Forelimb muscle (tissue), 1 donor: Measurements from ENCODE around the gene NUDT1. TPM values are rescaled to one million over a fixed set of nuclear protein-coding genes. Genes with fewer than 3 reads are reported as not detected.

ENCODE experiments used
- DNase-seq: peaks from one replicate; pipeline ENCODE4 v3.0.0-alpha.2; 2013; ENCODE audit warnings: low read depth
- polyA plus RNA-seq: library from polyadenylated mRNA; unstranded; fragments of 120-200 nt; gene quantifications from one replicate; pipeline ENCODE4 v1.2.1, GENCODE V29; 2013; ENCODE audit not compliant: insufficient read length

The NUDT1 gene
- polyA plus RNA-seq, 1 donor, result 16.8 TPM

DNA sequence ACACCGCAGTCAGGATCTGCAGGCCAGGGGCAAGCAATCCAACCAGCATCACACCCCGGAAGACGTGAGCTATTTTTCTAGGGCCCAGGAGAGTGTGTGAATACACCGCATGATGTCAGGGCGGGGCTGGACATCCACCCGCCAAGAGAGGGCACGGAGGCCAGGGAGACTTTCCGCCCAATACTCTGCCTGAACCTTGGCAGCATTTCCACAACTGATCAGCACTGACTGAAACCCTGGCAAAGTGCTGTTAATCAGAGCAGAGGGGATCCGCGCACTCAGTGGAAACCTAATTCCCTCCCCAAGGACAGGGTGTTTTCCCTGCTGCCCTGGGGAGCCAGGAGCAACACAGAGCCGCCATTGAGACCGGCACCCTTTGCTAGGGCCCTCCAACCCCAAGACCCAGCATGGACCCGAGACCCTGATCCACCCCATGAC lies 17.5 kb upstream of the NUDT1 start:
- no peak for DNase-seq

DNA sequence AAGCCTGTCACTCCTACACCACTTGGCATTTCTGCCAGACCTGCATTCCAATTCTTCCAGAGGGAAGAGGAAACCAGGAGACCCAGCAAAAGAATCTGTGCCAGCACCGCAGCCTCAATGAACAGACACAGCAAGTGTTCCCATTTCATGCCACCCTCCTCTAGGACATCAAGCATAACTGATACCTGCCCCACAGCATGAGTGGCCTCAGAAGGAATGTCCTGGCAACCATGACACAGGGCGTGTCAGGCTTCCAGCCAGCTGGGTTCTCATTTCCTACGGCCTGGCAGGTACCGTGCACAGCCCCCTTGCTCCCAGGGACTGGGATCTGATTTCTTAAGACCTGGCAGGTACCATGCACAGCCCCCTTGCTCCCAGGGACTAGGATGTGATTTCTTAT lies 17.1 kb upstream of the NUDT1 start:
- DNase-seq, result no peak

DNA sequence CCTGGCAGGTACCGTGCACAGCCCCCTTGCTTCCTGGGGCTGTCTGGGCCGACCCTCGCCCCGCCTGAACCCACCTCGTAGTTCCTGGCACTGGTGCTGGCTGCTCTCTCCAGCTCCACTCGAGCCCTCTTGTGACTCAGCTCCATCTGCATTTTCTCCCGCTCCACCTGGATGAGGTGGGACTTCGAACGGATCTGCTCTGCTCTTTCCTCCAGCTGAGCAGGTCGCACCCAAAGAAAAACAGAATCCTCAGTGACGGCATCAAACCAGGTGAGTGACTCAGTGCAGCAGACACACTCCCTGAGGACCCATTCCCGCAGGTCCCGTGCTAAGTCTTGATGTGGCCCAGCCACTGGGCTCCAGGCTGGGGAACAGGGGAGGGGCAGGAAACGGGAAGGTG lies 16.7 kb upstream of the NUDT1 start:
- no peak for DNase-seq

DNA sequence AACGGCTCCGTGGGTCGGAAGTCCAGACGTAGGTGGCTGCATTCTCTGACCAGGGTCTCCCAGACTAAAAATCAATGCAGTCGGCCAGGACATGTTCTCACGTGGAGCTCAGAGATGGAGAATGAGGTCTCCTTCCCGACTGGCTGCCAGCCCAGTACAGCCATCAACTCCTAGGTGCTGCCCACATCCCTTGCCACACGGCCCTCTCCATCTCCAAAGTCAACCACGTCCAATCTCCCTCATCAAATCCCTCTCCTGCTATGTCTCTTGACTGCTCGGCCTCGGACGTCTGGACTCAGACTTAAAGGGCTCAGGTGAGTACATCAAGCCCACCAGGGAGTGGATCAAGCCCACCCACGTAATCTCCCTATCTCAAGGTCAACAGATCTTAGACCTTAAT lies 16.2 kb upstream of the NUDT1 start:
- no peak for DNase-seq

DNA sequence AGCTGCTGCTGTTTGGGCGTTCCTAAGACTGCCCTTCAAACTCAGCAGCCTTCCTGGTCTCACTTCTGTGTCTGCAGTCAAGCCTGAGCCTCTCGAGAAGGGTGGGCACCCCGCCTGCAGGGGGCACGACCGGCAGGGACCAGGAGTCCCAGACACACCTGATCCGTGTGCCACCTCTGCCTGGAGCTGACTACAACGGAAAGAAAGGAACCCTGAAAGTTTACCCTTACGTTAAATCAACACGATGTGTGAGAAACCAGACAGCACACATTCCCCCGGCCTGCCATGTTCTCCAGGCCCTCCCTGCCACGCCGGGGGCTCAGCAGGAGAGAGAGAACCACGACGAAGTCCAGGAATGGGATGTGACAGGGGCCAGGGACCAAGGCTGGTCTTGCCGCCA lies 14.3 kb upstream of the NUDT1 start:
- no peak for DNase-seq

DNA sequence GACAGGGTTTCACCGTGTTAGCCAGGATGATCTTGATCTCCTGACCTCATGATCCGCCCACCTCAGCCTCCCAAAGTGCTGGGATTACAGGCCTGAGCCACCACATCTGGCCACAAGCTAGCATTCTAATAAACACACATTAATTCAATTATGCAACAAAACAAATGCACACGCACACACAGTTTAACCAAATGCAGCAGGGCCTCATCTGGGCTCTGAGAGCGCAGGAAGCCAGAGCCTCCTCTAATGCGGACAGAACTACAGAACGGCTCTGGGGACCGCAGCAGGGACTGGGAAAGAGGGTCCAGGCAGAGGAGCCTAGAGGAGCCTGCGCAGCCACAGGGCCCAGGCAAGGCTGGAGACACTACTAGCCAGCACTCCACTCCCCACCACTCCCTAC lies 13.1 kb upstream of the NUDT1 start:
- DNase-seq, result no peak

DNA sequence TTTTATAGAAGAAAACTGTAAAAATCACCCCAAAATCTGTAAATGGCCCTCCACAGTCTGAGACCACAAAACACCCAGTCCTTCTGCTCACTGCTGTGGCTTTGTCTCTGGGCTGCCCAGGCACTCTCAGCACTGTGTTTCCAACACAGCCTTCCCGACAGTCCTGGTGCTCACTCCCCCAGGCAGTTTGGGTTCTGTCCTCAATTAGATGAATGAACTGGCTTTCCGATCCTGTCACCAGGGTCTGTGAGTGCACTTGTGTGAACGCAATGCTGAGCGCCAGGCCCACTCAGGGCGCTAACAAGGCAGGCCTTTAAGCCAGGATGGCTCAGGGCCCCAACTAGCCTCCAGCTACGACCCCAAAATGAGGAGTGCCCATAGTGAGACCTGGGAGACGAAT lies 12.6 kb upstream of the NUDT1 start:
- DNase-seq, result no peak

DNA sequence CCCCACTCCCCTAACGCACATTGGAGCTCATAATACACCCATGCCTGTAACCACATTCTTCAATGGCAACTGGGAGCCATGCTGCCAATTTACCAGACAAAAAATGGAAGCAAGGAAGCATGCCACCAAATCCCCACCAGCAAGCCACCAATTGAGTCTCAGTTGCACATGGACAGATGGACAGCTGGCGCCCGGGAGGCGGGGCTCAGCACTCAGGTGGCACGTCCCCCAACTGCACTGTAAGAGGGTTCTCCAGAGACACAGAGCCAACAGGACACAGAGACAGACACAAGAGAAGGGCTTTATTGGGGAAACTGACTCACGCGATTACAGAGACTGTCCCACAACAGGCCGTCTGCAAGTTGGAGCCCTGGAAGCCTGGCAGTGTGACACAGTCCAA lies 11.8 kb upstream of the NUDT1 start:
- DNase-seq, result no peak

DNA sequence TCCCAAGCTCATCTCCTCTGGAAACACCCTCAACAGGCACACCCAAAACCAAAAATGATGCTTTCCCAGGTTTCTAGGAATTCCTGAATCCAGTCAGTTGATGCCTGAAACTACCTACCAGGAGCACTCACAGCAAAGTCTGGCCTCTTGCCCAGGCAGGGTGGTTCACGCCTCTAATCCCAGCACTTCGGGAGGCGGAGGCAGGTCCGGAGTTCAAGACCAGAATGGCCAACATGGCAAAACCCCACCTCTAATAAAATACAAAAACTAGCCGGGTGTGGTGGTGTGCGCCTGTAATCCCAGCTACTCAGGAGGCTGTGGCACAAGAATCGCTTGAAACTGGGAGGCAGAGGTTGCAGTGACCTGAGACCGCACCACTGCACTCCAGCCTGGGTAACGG lies 11.1 kb upstream of the NUDT1 start:
- DNase-seq, result no peak

DNA sequence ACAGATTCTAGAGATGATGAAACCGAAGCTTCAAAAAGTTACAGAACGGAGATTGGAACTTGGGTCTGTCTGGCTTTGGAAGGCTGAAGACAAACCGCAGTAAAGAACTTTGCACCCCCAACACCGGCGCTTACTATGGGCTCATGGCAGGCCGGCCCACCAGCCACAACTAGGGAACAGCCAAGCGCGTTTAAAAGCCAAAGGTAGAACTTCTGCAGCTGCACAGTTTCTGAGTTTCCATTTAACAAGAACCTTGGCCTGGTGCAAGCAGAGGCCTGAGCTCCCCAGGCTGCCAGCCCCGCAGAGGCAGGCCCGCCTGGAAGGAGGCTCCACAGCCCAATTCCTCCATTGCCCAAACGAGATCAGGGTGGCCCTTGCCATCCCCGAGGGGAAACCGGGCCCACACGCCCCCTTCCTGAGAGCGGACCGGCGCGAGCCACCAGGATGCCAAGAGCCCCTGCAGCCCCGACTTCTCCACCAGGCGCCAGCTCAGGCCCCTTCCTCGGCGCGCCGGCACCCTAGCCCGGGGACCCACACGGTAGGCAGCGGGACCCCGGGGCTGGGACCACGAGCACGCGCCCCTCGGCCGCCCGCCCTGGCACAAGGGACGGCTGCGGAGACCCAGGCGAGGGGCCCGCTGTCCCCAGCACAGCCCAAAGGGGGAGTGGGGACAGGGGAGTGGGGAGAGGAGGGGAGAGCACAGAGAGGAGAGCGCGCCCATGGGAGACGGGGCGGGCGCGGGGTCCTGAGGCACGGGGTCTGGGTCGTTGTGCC lies 9.8 kb upstream of the NUDT1 start:
- DNase-seq, result no peak

DNA sequence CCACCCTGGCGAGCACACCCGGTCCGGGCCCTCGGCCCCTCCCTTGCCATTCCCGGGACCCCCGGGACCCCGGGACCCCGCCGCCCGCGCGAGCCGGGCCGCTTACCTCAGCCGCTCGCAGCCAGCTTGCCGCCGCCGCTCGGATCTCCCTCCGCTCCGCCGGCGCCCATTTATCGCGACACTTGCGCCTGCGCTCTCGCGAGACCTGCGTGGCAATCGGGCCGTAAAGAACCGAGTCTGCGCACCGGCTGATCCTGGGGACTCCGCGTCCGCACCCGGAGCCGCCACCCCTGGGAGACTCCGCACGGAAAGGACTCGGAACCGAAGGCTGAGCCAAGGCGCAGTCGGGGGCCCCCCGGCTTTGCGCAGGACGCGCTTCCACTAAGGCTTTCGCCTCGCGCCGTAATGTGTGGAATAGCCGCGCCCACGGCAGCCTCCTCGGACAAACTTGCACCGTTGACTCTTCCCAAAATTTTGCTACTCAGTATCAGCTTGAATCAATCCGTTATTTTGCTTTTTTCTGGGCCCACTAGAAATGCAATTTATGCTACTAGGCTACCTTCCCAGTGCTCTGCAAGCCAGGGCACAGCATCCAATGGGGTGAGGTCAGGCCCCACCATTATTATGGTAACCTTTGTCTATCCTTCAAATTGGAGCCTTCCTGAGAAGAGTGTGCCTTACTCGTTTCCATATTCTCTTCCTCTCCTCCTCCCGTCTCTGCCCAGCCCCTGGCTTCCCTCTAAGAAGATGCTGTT lies 9.1 kb upstream of the NUDT1 start, which contains the start of gene MAD1L1:
Gene MAD1L1 (minus strand): TSS at position 180 of the 755 bp plus-strand sequence. CDS start 2,812 bp downstream, outside the sequence.
- DNase-seq, result peak; percentile 75

DNA sequence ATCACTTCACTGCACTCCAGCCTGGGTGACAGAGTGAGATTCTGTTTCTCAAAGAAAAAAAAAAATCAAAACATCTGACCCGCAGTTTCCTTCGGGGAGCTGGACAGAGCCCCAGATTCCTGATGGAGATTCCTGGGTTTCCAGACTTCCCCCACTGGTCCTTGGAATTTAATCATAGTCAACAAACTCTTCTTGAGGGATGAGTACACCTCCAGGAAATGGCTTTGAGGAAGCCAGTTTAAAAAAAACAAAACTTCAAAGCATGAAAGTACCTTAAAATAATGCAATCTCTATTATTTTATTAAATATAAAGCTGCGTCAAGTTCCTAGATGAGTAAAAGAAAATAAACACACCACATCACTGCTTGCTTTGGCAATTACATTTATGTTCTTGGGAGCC lies 8.1 kb upstream of the NUDT1 start:
- no peak for DNase-seq

DNA sequence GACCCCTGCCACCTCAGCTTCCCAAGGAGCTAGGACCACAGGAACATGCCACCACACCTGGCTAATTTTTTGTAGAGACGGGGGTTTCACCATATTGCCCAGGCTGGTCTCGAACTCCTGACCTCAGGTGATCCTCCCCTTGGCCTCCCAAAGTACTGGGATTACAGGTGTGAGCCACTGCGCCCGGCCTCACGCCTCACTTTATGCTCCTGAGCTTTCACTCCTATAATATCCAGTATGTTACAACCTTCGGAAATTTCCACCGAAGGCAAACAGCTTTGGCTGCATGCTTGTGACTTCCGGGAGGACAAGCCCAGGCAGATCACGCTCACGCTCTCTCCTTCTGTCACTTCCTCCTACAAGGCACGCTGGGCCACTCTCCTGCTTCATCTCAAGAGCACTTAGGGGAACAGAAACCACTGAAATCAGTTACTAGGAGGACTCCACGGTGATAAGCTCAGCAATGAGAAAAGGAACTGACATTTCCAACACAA lies 4.9 kb upstream of the NUDT1 start:
- no peak for DNase-seq

DNA sequence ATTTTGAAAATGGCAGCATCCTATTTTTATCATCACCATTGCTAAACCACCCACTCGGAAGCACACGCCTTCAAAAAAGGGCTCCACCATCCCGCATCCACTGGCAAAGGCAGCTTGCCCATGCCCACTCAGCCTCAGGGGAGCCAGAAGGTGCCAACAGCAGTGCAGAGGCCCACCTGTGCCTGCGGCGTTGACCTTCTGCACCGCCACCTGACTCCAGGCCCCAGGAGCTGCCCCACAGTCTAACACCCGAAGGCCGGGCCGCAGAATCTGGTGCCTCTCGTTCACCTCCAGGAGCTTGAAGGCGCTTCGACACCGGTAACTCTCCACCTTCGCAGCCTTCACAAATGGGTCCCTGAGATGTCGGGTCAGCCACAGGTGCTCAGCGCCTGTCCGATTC lies 2.8 kb upstream of the NUDT1 start:
- no peak for DNase-seq

DNA sequence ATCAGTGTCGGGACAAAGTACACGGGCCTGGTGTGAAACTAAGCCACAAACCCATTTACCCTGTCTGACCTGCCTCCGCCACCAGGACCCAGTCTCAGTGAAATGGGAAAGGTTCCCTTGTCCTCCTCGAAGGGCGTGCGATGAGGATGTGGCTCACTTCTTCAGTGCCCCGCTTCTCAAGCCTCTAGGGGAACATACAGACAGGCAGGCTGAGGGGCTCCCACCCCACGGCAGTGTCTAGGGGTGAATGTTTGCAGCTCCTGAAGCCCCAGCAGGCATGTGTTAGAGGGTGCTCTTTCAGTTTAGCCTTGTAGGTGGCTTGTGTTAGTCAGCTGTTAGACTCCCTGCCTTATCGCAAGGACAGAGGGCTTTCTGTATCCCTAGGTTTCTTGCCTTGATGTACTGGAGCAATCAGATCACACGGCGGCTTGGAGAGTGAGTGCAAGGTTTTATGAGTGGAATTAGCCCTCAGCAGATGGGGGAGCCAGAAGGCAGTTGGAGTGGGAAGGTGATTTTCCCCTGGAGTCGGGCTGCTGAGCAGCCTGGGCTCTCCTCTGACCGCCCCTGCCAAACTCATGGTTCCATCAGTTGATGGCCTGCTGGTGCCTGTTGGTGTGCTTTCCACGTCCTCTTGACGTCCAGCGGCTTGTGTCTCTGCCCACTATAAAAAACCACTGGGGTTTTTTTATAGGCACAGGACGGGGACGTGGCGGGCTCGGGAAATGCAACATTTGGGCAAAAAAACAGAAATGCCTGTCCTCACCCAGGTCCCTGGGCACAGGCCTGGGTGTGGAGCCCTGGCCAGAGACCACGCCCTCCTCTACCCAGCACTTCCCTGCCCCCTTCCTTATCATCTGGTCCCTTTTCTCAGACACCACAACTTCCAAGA lies 759 bp downstream of the NUDT1 start:
- DNase-seq, result no peak

DNA sequence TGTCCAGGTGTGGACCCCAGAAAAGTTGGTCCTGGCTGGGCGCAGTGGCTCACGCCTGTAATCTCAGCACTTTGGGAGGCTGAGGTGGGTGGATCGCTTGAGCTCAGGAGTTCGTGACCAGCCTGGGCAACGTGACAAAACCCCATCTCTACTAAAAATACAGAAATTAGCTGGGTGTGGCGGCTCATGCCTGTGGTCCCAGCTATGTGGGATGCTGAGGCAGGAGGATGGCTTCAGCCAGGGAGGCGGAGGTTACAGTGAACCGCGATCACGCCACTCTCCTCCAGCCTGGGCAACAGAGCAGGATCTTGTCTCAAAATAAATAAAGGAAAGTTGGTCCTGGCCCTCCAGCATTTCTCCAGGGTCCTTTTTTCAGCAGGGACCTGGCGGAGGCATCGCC lies 1.4 kb downstream of the NUDT1 start:
- no peak for DNase-seq

DNA sequence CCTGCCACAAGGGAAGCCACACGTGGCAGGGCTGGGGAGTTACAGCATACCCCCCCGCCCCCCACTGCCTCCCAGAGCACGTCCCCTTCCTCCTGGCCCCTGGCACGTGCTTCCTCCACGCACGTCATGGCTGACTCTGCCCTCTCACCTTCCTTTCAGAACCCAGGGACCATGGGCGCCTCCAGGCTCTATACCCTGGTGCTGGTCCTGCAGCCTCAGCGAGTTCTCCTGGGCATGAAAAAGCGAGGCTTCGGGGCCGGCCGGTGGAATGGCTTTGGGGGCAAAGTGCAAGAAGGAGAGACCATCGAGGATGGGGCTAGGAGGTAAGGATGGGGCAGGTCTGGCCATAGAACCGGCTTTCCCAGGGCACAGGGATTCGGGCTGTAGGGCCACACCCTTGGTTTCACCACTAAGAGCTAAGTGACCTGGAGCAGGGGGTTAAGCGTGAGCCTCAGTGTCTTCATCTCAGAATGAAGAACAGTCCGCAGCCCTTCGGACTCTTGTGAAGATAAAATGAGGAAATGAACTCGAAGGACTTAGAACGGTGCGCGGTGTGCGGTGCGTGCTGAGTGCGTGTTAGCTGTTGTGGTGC lies 2.5 kb downstream of the NUDT1 start:
- DNase-seq, result no peak

DNA sequence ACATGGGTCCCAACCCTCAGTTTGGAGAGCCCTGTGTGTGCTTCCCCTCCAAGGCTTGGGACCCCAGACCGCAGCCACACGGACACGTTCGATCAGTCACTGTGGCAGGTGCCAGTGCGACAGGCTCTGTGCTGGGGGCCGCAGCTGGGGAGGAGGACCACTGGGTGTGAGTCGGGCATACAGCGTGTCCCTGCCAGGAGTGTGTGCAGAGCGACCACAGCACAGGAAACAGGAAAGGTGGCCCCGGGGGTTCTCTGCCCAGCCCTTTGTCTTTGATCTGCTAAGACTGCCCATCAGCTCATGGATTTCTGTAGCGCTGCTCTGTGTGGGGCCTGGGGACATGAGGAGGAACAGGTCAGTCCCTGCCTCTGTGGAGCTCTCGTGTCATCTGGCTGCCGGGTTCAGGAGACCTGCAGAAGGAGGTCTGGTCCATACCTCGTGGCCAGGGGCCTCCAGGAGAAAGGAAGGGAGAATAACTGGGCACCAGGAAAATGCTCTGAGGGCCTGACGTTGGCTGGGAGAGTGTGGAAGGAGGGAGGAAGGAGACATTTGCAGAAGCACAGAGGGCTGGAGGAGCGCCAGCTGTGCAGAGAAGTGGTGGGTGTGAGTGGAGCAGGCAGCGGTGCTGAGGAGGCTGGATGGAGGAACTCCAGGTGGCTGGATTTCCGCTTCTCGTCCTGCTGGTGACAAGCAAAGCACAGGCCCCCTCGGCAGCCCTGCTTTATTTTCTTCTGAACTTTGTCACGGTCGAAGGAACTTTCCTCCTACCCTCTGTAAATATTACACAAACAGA lies 4.1 kb downstream of the NUDT1 start:
- no peak for DNase-seq

DNA sequence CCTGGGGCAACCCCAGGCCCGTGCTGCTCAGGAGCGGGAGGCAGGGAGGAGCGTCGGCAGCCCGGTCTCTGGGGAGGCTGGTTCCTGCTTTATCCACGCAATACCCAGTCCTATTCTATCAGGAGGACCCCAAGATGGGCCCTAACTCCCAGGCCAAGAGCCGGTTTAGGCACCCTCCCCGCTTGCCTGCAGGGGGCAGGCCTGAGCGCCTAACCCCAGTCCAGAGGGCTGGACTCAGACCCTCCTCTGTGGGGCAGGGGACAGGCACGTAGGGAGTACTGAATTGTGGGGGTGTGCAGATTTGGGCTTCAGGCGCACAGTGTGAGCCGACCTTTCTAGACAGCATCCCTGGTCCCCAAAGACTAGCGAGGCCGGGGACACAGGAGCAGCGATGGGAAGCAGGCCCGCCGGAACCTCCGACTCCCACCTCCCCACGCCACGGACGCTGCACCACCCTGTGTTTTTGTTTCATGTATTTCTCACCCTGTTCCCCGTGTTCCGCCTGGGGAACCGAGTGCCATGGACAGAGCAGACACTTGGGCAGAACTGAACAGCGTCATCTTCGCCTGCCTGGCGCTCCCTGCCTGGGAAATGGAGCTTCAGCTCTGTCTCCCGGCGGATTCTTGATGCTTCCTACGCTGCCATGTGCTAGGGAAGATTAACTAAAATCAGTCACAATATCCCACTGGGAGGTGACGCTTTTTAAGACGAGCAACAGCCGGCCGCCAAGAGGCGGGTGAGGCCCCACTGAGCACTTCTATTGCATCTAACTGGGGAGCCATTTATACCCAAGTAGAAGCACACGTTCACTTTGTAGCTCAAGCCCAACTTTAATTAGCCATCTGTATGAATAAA lies 5.3 kb downstream of the NUDT1 start:
- no peak for DNase-seq
